Erythroblast (primary cell): ENCODE results near the gene KCNK6.
"Not testable (repeated sequence)": the region's sequence is repeated elsewhere in the genome, so short reads cannot be mapped to it uniquely, and the experiment has no call there.

Experiments
- DNase-seq, 2 experiments: peaks; one replicate each; lab custom pipeline; 2025; lab: John Stamatoyannopoulos, UW
- GATA1 ChIP-seq: IDR thresholded peaks from 2 replicates; pipeline ENCODE4 v1.6.1; 2011; ENCODE audit warnings: low read depth, mild to moderate bottlenecking, control low read depth, low read length, moderate library complexity
- POLR2A ChIP-seq: IDR thresholded peaks from 2 replicates; pipeline ENCODE4 v1.6.1; 2011; ENCODE audit warnings: mild to moderate bottlenecking, low read length

The KCNK6 gene

GRCh38 chr19:38355728-38356725 lies 36.4 kb downstream of the KCNK6 start:
- TF ChIP-seq GATA1 (no peak), POLR2A (no peak)
- no peak for DNase-seq

- DNase-seq: no peak
- TF ChIP-seq POLR2A: no peak
- TF ChIP-seq GATA1: no peak
These were observed 38.4 kb downstream of the KCNK6 start for GRCh38 chr19:38358071-38358470.

- TF ChIP-seq POLR2A (no peak), GATA1 (no peak)
These were observed 39.8 kb downstream of the KCNK6 start for GRCh38 chr19:38359242-38360021.

GRCh38 chr19:38360351-38360750 lies 40.7 kb downstream of the KCNK6 start:
- DNase-seq: no peak
- TF ChIP-seq GATA1: no peak
- TF ChIP-seq POLR2A: no peak

More at GRCh38 chr19:38359242-38360021, 39.8 kb downstream of the KCNK6 start:
- DNase-seq: no peak

GRCh38 chr19:38360839-38361631 lies 41.4 kb downstream of the KCNK6 start:
- no peak for DNase-seq
- TF ChIP-seq GATA1: no peak
- no peak for TF ChIP-seq POLR2A

- peak; percentile 59 to 65 for DNase-seq
- TF ChIP-seq GATA1 (no peak), POLR2A (no peak)
These were observed 42.0 kb downstream of the KCNK6 start for GRCh38 chr19:38361633-38362075.

- DNase-seq: peak; percentile 61 to 70
- TF ChIP-seq POLR2A (no peak), GATA1 (no peak)
These were observed 42.7 kb downstream of the KCNK6 start for GRCh38 chr19:38362076-38362945.

- DNase-seq: not testable (repeated sequence)
These were observed 43.5 kb downstream of the KCNK6 start for GRCh38 chr19:38362946-38363688.

- TF ChIP-seq GATA1: no peak
- TF ChIP-seq POLR2A: no peak
- DNase-seq: no peak
These were observed 47.4 kb downstream of the KCNK6 start for GRCh38 chr19:38367041-38367440.

GRCh38 chr19:38369584-38369983 lies 49.9 kb downstream of the KCNK6 start:
- TF ChIP-seq GATA1: no peak
- no peak for DNase-seq

- TF ChIP-seq GATA1 (no peak), POLR2A (no peak)
- no peak for DNase-seq
These were observed 50.7 kb downstream of the KCNK6 start for GRCh38 chr19:38370299-38370698.

- DNase-seq: no peak
- TF ChIP-seq GATA1 (no peak), POLR2A (no peak)
These were observed 51.4 kb downstream of the KCNK6 start for GRCh38 chr19:38371081-38371480.
